ENCODE measurements around the gene SH2D7.

SH2D7 gene

GRCh38 chr15:78092261-78093041 lies at the start of gene SH2D7:
TSS of gene SH2D7 (plus strand) at chr15:78092561. CDS start at chr15:78092585, 24 bp downstream.
- DNase-seq (ENCODE audit: low read depth), result no peak

DNA sequence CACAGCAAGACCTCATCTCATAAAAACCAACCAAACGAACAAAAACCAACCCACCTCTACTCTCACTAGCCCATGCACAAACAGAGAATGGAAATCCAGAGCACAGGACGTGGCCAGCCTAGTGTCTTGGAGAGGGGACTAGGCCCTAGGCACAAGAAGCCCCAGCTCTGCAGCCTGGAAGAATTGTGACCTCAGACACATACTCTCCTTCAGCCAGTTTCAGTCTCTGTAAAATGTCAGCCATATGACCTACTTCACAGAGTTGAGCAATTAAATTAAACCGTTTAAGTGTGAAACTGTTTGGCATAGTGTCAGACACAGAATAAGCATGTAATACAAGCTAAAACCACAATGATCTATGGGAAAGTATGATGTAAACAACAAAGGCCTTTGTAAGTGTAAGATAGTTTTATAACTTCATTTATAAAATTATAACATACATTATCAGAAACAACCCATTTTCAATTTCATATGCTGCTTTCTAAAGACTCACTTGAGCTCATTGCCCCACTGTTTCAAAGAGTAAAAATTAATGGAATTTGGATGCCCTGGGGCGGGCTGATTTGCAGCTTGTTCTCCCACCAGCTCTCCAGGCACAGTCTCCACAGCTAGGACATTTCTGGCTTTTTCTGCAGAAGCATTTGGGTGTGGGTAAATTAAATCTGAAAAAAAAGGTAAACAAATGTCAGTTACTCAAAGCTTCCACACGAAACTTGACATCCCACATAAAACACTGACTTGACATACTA lies 47.8 kb upstream of the SH2D7 start:
- DNase-seq (ENCODE audit: low read depth), result no peak

GRCh38 chr15:78045189-78045588 lies 47.2 kb upstream of the SH2D7 start:
- DNase-seq (ENCODE audit: low read depth), result no peak

DNA sequence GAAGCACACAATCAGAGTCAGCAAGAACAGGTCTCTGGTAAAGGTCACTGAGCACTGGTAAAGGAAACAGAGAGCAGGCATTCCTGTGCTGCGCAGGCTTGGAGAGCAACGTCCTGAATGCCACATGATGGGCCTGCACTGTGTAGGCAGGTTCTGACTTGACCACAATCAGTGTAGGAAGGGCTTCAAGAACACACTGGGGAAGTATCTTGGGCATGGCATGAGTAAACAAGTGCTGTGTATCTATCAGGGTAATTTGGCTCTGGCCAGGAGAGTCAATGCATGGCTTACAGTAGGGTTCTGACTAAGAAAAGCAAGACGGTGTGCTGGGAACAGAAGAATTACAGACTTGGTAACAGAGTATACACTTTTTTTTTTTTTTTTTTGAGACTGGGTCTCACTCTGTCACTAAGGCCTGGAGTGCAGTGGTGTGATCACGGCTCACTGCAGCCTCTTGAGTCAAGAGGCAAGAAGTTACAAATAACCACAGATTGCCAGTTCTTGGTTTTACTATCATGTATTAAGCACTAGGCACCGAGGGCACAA lies 45.5 kb upstream of the SH2D7 start:
- no peak for DNase-seq (ENCODE audit: low read depth)

DNA sequence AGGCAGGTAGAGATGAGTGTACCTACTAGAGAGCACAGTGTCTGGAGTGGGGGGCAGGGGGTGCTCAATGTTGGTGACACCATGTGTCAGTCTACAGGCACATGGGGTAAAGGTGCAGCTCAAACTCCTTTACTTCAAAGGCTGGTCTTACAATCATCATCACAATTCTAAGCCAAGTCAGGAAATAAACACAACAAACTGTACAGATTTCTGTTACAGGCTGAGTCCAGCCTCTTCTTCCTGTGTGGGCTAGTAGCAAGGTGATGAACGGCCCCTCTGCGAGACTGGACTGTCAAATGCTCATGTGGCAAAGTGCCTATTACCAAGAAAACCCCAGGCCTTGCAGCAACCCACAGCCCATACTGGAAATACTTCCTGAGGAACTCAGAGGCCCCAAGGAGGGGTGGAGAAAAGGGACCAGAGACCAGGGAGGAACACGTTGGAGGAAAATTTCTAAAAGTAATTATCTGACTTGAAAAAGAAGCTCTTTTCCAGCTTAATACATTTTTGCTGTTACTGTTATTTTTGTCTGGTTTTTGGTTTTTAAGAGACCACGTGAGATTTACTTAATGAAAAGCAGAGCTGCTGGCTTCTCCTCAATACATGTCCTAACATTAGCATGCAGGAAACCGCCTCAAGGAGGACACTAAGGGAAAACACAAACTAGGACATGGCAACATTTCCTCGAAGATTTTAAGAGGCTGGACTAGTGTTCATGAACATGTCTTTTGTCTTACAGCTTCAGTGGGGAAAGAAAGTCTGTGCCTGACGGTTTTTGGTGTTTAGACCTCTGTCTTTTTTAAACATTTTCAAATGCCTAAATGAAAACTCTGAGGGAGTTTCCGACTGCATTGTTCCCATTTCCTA lies 44.4 kb upstream of the SH2D7 start:
- no peak for DNase-seq (ENCODE audit: low read depth)

DNA sequence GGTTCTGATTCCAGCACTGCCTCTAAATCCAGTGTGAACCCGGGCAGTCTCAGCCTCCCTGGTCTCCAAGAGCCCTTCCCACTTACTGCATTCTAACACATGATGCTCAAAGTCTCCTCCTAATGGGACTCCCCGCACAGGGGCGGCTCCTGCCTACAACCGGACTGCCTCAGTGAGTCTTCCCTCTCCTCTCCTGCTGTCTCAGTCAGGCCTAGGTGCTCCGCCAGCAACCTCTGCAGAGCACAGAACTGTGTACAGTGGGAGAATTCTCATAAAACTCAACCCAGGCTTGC lies 43.8 kb upstream of the SH2D7 start:
- DNase-seq (ENCODE audit: low read depth), result no peak

DNA sequence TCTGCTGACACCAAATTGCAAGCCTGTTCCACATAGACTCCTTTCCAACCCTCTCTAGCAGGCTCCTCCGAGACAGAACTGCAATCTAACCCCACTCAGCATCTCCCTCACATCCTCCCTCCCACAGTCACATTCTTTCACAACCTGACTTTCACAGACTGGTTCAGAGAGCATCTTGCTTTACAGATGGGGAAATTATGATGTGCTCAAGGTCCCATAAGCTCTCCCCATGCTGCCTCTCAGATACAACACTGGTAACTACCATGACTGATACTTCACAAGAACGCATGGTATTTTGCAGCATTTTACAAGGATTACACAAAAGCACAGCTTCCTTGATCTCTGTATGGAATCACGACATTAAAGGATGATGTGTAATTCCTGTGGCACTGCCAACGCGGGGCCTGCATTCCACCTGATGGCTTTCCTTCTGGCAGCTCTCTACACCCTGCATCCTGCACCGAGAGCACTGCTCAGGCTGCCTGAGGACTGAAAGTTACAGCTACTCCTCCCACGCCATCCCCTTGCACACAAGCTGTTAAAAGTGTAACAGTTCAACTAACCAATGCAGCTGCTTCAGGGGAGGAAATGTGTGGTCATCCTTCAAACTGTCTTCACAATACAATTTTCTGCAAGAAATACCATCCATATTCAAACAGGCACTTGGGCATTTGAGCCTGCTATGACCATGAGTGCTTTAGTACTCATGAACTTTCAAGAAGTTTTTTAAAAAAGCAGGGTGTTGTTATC lies 42.5 kb upstream of the SH2D7 start:
- DNase-seq (ENCODE audit: low read depth), result no peak

- no peak for DNase-seq (ENCODE audit: low read depth)
These were observed 41.9 kb upstream of the SH2D7 start for GRCh38 chr15:78050441-78050809.

DNA sequence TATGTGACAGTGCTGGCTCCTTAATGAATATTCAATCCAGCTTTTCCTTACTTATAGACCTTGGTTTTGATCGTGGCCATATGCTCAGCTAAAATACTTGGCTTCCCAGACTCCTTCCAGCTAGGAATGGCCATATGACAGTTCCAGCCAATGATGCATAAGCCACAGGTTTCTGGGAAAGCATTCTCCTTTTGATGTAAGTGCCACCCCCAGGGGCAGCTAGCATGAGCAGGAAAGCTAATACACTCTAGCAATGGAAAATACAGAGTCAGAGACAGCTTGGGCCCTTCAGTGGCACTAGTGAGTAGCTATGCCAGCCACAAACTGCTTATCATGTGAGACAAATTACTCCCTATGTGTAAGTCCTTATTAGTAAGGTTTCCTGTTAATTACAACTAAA lies 41.5 kb upstream of the SH2D7 start:
- no peak for DNase-seq (ENCODE audit: low read depth)

- no peak for DNase-seq (ENCODE audit: low read depth)
These were observed 40.8 kb upstream of the SH2D7 start for GRCh38 chr15:78051596-78051995.

DNA sequence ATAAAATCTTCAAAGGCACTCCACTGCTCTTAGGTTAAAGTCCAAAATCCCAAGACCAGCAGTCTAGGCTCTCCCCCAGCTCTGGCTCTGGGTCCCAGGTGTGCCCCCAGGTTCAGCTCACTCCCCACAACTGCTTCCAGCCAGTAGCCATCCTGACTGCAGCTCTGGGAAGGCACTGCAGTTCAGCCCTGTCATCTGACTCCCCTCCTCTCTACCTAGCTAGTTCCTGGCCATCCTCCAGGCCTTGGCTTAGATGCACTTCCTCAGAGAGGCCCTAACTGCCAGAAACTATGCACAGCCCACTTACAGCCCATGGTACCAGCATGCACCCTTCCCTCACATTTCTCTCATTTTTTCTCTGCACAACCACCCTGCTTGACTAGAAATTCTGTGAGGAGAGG lies 40.4 kb upstream of the SH2D7 start:
- no peak for DNase-seq (ENCODE audit: low read depth)

DNA sequence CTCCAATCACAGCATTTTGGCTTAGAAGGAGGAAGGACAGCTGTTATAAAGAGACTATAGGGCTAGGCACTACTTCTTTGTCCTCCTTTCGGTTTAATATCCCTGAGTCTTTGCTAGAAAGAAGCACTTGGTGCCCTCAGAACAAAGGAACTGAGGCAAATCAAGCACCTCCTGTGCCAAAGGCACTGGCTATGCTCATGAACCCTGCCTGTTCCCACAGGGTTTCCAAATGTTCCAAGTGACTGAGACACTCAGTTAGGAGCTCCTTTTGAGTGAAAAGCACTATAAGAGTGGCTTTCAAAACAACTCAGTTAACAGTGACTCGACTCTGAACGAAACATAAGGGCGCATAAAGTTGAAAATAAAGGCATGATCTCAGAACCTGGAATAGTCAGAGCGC lies 39.8 kb upstream of the SH2D7 start:
- DNase-seq (ENCODE audit: low read depth), result no peak

GRCh38 chr15:78054518-78054917 lies 37.8 kb upstream of the SH2D7 start:
- no peak for DNase-seq (ENCODE audit: low read depth)

GRCh38 chr15:78054966-78055365 lies 37.4 kb upstream of the SH2D7 start:
- no peak for DNase-seq (ENCODE audit: low read depth)

- no peak for DNase-seq (ENCODE audit: low read depth)
These were observed 36.2 kb upstream of the SH2D7 start for GRCh38 chr15:78055919-78056713.

- DNase-seq (ENCODE audit: low read depth), result no peak
These were observed 35.6 kb upstream of the SH2D7 start for GRCh38 chr15:78056714-78057269.

GRCh38 chr15:78057803-78058202 lies 34.6 kb upstream of the SH2D7 start:
- DNase-seq (ENCODE audit: low read depth), result no peak

DNA sequence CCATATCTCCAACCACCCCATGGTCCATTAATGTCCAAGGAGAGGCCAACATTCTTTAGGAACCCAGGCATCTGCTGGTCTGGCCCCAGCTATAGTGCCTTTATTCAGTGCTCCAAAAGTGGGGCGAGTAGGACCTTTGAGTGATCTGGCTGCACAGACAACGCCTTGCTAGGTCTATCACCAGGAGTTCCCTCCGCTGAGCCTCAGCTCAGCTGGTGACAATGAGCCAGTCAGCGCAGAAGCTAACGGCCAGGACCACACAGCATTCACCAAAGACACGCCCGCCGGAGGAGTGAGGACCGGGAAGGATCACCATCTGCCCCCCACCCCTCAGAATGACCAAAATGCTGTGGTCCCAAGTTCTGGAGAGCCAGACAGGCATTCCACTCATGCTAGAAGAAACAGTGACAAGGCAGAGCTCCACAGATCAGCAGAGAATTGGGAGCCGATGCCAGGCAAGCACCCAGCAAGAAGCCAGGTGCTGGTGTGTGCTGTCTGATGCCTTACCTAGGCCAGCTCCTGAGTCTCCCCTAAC lies 33.9 kb upstream of the SH2D7 start:
- no peak for DNase-seq (ENCODE audit: low read depth)

- no peak for DNase-seq (ENCODE audit: low read depth)
These were observed 33.1 kb upstream of the SH2D7 start for GRCh38 chr15:78059110-78059839.

DNA sequence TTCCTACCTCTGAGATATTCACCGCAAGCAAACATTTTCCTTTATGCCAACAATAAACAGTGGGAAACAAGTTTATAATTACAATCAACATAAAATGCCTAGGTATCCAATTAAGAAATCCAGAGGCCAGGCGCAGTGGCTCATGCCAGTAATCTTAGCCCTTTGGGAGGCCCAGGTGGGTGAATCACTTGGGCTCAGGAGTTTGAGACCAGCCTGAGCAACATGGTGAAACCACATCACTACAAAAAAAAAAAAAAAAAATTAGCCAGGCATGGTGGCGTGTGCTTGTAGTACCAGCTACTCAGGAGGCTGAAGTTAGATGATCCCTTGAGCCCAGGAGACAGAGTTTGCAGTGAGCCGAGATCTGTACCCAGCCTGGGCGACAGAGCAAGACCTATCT lies 32.1 kb upstream of the SH2D7 start:
- DNase-seq (ENCODE audit: low read depth), result no peak

All from stromal cell of bone marrow (primary cell).